GM12892 (cell line): ENCODE measurements around the gene FIBCD1.

ENCODE experiments used
- DNase-seq: peaks from one replicate; pipeline ENCODE4 v3.0.0; 2011; ENCODE audit not compliant: insufficient read length
- FAIRE-seq: peaks from 2 replicates; lab custom pipeline; 2011; peaks lifted over from hg19 to GRCh38; lab: Jason Lieb, UNC
- POLR2A ChIP-seq: IDR thresholded peaks from 2 replicates; pipeline ENCODE4 v1.6.1; 2011; ENCODE audit warnings: low read depth, low read length, control low read depth
- POLR2AphosphoS5 ChIP-seq: IDR thresholded peaks from 2 replicates; pipeline ENCODE4 v1.6.1; 2011; ENCODE audit warnings: low read depth, low read length, control low read depth
- TAF1 ChIP-seq: IDR thresholded peaks from 2 replicates; pipeline ENCODE4 v1.6.1; 2011; ENCODE audit warnings: low read depth, mild to moderate bottlenecking, control low read depth, low read length, borderline replicate concordance

FIBCD1 gene

DNA sequence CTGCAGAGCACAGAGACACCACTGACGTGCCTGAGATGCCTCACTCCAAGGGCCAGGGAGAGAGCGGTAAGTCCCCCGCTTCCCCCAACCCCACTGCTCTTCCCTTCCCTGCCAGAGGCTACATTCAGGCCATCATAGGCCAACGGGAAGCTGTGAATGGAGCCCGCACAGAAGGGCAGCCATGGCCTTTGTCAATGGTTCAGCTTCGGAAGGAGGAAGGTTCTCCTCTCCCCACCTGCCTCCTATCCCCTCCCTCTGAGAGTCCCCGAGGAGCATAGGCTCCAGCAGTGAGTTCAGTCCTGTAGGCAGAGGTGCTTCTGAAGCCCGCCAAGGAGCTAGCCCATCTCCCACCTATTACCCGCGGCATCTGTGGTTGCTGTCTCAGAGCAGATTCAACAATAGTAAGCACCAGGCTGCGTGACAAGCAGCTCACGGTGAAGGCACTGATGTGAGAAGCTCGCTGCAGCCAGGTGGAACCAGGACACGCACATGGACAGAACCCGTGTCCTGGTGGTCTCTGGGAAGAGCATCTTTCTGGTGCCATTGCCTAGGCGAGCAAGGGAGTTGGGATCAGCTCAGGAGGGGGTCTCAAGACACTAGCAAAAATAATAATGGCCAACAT lies 58.3 kb downstream of the FIBCD1 start:
- FAIRE-seq: no peak
- TF ChIP-seq POLR2A: no peak
- no peak for TF ChIP-seq TAF1
- no peak for TF ChIP-seq POLR2AphosphoS5
- no peak for DNase-seq

- TF ChIP-seq POLR2A (no peak), POLR2AphosphoS5 (no peak), TAF1 (no peak)
- no peak for DNase-seq
- FAIRE-seq: no peak
Measured at GRCh38 chr9:130879863-130880411, 59.1 kb downstream of the FIBCD1 start.

DNA sequence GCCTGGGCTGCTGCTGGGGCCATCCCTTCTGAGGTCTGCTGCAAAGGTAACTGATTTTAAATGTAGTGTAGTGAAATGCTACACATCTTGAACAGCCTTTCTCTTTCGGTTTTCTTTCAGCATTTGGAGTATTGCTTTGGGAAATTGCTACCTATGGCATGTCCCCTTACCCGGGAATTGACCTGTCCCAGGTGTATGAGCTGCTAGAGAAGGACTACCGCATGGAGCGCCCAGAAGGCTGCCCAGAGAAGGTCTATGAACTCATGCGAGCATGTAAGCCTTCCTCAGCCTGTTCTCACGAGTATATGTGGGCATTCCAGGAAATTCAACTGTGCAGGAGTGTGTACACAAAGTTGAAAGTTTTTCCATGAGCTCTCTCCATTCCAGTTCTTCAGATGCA lies 60.8 kb downstream of the FIBCD1 start:
- TF ChIP-seq TAF1: no peak
- no peak for TF ChIP-seq POLR2AphosphoS5
- TF ChIP-seq POLR2A: no peak
- FAIRE-seq: no peak
- DNase-seq: no peak

DNA sequence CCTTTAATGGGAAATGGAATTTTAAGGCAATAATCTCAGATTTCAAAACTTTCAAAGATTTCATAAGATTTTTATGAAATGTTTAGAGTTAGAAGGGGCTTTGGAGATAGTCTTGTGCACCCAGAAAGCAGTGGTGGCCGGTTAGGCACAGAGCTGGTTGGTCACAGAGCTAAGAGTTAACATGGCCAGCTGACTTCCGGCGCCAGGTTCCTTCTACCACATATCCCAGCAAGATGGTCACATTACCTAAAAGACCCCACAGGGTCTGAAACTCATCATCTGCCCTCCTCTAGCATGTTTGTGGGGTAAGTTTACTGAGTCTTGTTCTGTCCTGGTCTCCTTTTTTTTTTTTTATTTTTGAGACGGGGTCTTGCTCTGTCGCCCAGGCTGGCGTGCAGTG lies 61.7 kb downstream of the FIBCD1 start:
- DNase-seq (no peak), FAIRE-seq (no peak)
- TF ChIP-seq POLR2A: no peak
- no peak for TF ChIP-seq TAF1
- TF ChIP-seq POLR2AphosphoS5: no peak

DNA sequence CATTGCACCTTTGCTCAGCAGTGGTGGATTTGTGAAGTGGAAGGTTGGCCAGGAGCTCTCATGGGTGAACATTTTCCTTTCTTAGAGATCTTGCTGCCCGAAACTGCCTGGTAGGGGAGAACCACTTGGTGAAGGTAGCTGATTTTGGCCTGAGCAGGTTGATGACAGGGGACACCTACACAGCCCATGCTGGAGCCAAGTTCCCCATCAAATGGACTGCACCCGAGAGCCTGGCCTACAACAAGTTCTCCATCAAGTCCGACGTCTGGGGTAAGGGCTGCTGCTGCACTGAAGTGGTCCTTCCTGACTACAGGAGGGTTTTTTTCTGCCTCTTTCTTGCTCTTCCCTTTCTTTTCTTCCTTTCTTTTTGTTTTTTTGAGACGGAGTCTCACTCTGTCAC lies 64.3 kb downstream of the FIBCD1 start:
- TF ChIP-seq POLR2A (no peak), TAF1 (no peak), POLR2AphosphoS5 (no peak)
- DNase-seq (no peak), FAIRE-seq (no peak)

GRCh38 chr9:130873966-130874365 lies 65.1 kb downstream of the FIBCD1 start:
- TF ChIP-seq POLR2A (no peak), TAF1 (no peak), POLR2AphosphoS5 (no peak)
- DNase-seq (no peak), FAIRE-seq (no peak)

GRCh38 chr9:130872912-130873503 lies 66.0 kb downstream of the FIBCD1 start:
- TF ChIP-seq TAF1: no peak
- no peak for TF ChIP-seq POLR2AphosphoS5
- no peak for TF ChIP-seq POLR2A
- DNase-seq: no peak
- no peak for FAIRE-seq

- no peak for TF ChIP-seq POLR2A
- TF ChIP-seq POLR2AphosphoS5: no peak
- FAIRE-seq (no peak), DNase-seq (no peak)
Measured at GRCh38 chr9:130872508-130872907, 66.5 kb downstream of the FIBCD1 start.

- FAIRE-seq (no peak), DNase-seq (no peak)
- no peak for TF ChIP-seq TAF1
- no peak for TF ChIP-seq POLR2AphosphoS5
- no peak for TF ChIP-seq POLR2A
Measured at GRCh38 chr9:130872093-130872492, 67.0 kb downstream of the FIBCD1 start.

DNA sequence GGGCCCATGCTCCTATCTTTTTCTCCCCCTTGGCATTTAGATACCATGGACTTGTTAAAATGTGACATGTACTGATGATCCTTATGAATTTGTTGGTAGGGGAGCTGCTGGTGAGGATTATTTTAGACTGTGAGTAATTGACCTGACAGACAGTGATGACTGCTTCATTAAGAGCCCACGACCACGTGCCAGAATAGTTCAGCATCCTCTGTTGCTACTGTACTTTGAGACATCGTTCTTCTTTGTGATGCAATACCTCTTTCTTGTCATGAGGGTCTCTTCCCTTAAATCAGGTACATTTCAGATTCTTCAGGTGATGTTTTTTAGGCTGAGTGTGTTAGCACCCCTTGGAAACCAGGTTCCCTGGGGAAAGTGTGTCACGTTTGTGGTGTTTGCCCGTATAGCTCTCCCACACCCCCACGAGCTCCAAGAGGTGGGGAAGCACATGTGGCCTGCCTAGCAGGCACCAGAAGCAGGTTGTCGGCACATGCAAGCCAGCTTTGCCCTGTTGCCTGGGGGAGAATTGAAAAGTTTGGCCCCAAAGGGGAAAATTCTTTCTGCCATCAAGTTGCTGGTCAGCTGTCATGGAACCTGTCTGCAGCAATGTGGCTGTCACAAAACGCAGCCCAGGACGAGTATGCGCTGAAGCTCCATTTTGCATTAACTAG lies 67.5 kb downstream of the FIBCD1 start:
- DNase-seq: no peak
- no peak for TF ChIP-seq POLR2A
- no peak for TF ChIP-seq POLR2AphosphoS5
- no peak for TF ChIP-seq TAF1
- no peak for FAIRE-seq

- TF ChIP-seq POLR2A (no peak), POLR2AphosphoS5 (no peak), TAF1 (no peak)
- no peak for DNase-seq
- peak; percentile 78 for FAIRE-seq
Measured at GRCh38 chr9:130870491-130871381, 68.3 kb downstream of the FIBCD1 start.
